ENCODE data around the gene RANBP17. TPM values are rescaled to one million over a fixed set of nuclear protein-coding genes. Genes with fewer than 3 reads are reported as not detected.

Gene RANBP17
- total and polyA plus RNA-seq, 2 donors (not counting 1 experiment from before 2014, with no cell fraction given) = not detected

- no peak overlapping the region for H3K4me3 Mint-ChIP-seq
- Histone ChIP-seq H3K27me3 (replicated peaks in 1 of 4; ENCODE audit: control extremely low read depth in 1 of 4, control insufficient read depth in 3 of 4, insufficient read depth in 4 of 4, low read length in 3 of 4) (peaks cover 0 to 3% (median 0%) of the 10 kb centered on the region in 4 experiments), H4K20me1 (ENCODE audit: control insufficient read depth, insufficient read depth, low read length, poor library complexity, severe bottlenecking) (no peaks in the 10 kb centered on the region), H3K4me2 (replicated peaks; ENCODE audit: low read depth, low read length, poor library complexity, severe bottlenecking) (no peak overlapping the region), H3K9me3 (ENCODE audit: control extremely low read depth in 1 of 3, control insufficient read depth in 2 of 3, insufficient read depth in 1 of 3, low read length in 2 of 3) (peaks cover 0 to 15% (median 0%) of the 10 kb centered on the region in 3 donors), H3K27ac (ENCODE audit: low read length in 2 of 2) (no peak overlapping the region), H3K36me3 (replicated peaks in 1 of 2; ENCODE audit: control extremely low read depth in 1 of 2, control insufficient read depth in 1 of 2, extremely low read depth in 1 of 2, insufficient read depth in 2 of 2, low read length in 1 of 2) (no peaks in the 10 kb centered on the region), H3K79me2 (ENCODE audit: control insufficient read depth, insufficient read depth, low read length) (no peaks in the 10 kb centered on the region), H3K4me1 (ENCODE audit: control insufficient read depth in 2 of 2, insufficient read depth in 2 of 2, low read length in 2 of 2) (no peaks in the 10 kb centered on the region), H3K4me3 (ENCODE audit: control extremely low read depth in 1 of 5, extremely low read depth in 1 of 5, insufficient read depth in 1 of 5, low read depth in 2 of 5, low read length in 4 of 5) (no peak overlapping the region), H2AFZ (ENCODE audit: insufficient read depth, low read depth, low read length, poor library complexity, severe bottlenecking) (no peak overlapping the region), H3K9ac (ENCODE audit: low read length) (no peak overlapping the region)
- 97% methylated on average over 3 of the region's 4 CpGs for WGBS (ENCODE audit: insufficient coverage)
- no peak overlapping the region for H3K27ac Mint-ChIP-seq
- peaks cover 7% of the 10 kb centered on the region for H3K27me3 Mint-ChIP-seq
- ChIA-PET CTCF (no interaction called here), POLR2A (no interaction called here)
- intact Hi-C loops (cut with micrococcal nuclease) = no loop called here
- H3K9me3 Mint-ChIP-seq (ENCODE audit: insufficient read depth) = peaks cover 7% of the 10 kb centered on the region
- no peak for TF ChIP-seq CTCF (IDR thresholded peaks at IDR 0.05)
- no peak for TF ChIP-seq EZH2 (IDR thresholded peaks at IDR 0.05; ENCODE audit: borderline replicate concordance, insufficient read depth, low read depth, low read length, poor library complexity, severe bottlenecking)
- no peaks in the 10 kb centered on the region for H3K4me1 Mint-ChIP-seq
- DNase-seq (no peak), ATAC-seq (ENCODE audit: low read depth) (no peak)
Observed at GRCh38 chr5:171123417-171123816, 261.6 kb downstream of the RANBP17 start.

- no peaks in the 10 kb centered on the region for H3K36me3 ChIP-seq (replicated peaks in 1 of 2; ENCODE audit: control extremely low read depth in 1 of 2, control insufficient read depth in 1 of 2, extremely low read depth in 1 of 2, insufficient read depth in 2 of 2, low read length in 1 of 2)
- WGBS (ENCODE audit: insufficient coverage) = no CpG with 5 or more reads among the region's 2 CpGs
- H3K27me3 ChIP-seq (replicated peaks in 1 of 4; ENCODE audit: control extremely low read depth in 1 of 4, control insufficient read depth in 3 of 4, insufficient read depth in 4 of 4, low read length in 3 of 4) = no peaks in the 10 kb centered on the region
- TF ChIP-seq EZH2 (IDR thresholded peaks at IDR 0.05; ENCODE audit: borderline replicate concordance, insufficient read depth, low read depth, low read length, poor library complexity, severe bottlenecking) (no peak), CTCF (IDR thresholded peaks at IDR 0.05) (no peak)
- no peak overlapping the region for H3K9ac ChIP-seq (ENCODE audit: low read length)
- no peak overlapping the region for H3K27ac Mint-ChIP-seq
- POLR2A ChIA-PET = no interaction called here
- no peak for DNase-seq
- no peaks in the 10 kb centered on the region for H3K79me2 ChIP-seq (ENCODE audit: control insufficient read depth, insufficient read depth, low read length)
- no peak overlapping the region for H2AFZ ChIP-seq (ENCODE audit: insufficient read depth, low read depth, low read length, poor library complexity, severe bottlenecking)
- H3K4me1 ChIP-seq (ENCODE audit: control insufficient read depth in 2 of 2, insufficient read depth in 2 of 2, low read length in 2 of 2) = no peaks in the 10 kb centered on the region
- intact Hi-C loops (cut with micrococcal nuclease) = no loop called here
- H3K9me3 Mint-ChIP-seq (ENCODE audit: insufficient read depth) = no peaks in the 10 kb centered on the region
- H3K4me1 Mint-ChIP-seq = no peaks in the 10 kb centered on the region
- CTCF ChIA-PET = no interaction called here
- H3K27me3 Mint-ChIP-seq = peaks cover 7% of the 10 kb centered on the region
- H3K9me3 ChIP-seq (ENCODE audit: control extremely low read depth in 1 of 3, control insufficient read depth in 2 of 3, insufficient read depth in 1 of 3, low read length in 2 of 3) = peaks cover 0 to 5% (median 0%) of the 10 kb centered on the region in 3 donors
- H3K4me3 ChIP-seq (ENCODE audit: control extremely low read depth in 1 of 5, extremely low read depth in 1 of 5, insufficient read depth in 1 of 5, low read depth in 2 of 5, low read length in 4 of 5) = no peak overlapping the region
- H4K20me1 ChIP-seq (ENCODE audit: control insufficient read depth, insufficient read depth, low read length, poor library complexity, severe bottlenecking) = no peaks in the 10 kb centered on the region
- no peak overlapping the region for H3K4me2 ChIP-seq (replicated peaks; ENCODE audit: low read depth, low read length, poor library complexity, severe bottlenecking)
- no peak overlapping the region for H3K27ac ChIP-seq (ENCODE audit: low read length in 2 of 2)
- no peak for ATAC-seq (ENCODE audit: low read depth)
- H3K4me3 Mint-ChIP-seq = no peak overlapping the region
Observed at GRCh38 chr5:171127314-171127713, 265.5 kb downstream of the RANBP17 start.
